Peyer's patch (tissue), 4 donors: ENCODE measurements around the gene STRADB.
"Not testable (repeated sequence)": the region's sequence is repeated elsewhere in the genome, so short reads cannot be mapped to it uniquely, and the experiment has no call there.

Source experiments
- CTCF ChIP-seq, 6 experiments: fragments of 450-650 bp in 4 of 6; fragments of 200-600 bp in 2 of 6; sonication (generic) in 1 of 6; IDR thresholded peaks; one replicate each; pipeline ENCODE4 v1.5.1; 2017 to 2019; ENCODE audit warnings: antibody characterized with exemption in 6 of 6, mild to moderate bottlenecking in 3 of 6, moderate library complexity in 1 of 6
- POLR2A ChIP-seq, 2 donors: fragments of 450-650 bp; IDR thresholded peaks; one replicate each; pipeline ENCODE4 v1.5.1; 2017; ENCODE audit warnings: antibody characterized with exemption in 2 of 2, mild to moderate bottlenecking in 2 of 2, moderate library complexity in 2 of 2

GRCh38 chr2:201439336-201439922 lies 12.1 kb upstream of the STRADB start:
- not testable (repeated sequence) for TF ChIP-seq CTCF, POLR2A (IDR thresholded peaks at IDR 0.05)
